ENCODE results near the gene CCDC88C.

Gene CCDC88C

GRCh38 chr14:91300283-91300895 lies 117.2 kb downstream of the CCDC88C start:
- no peak for DNase-seq (ENCODE audit: low read depth)
- no peak overlapping the region for H3K4me3 ChIP-seq (ENCODE audit: low read depth, low read length)
- TF ChIP-seq CTCF (IDR thresholded peaks at IDR 0.05; ENCODE audit: low read depth, low read length, missing control alignments) = no peak
- in situ Hi-C loops (cut with HindIII; ENCODE audit: low sequenced_read_pairs) = no loop called here

- no peak overlapping the region for H3K4me3 ChIP-seq (ENCODE audit: low read depth, low read length)
- TF ChIP-seq CTCF (IDR thresholded peaks at IDR 0.05; ENCODE audit: low read depth, low read length, missing control alignments) = no peak
- DNase-seq (ENCODE audit: low read depth) = no peak
- in situ Hi-C loops (cut with HindIII; ENCODE audit: low sequenced_read_pairs) = loop anchor here (25.0 kb wide), 3 partner anchors 137 to 987 kb away; no protein-coding TSS in a partner anchor
Measured at GRCh38 chr14:91299121-91300115, 118.2 kb downstream of the CCDC88C start.

- no peak for TF ChIP-seq CTCF (IDR thresholded peaks at IDR 0.05; ENCODE audit: low read depth, low read length, missing control alignments)
- in situ Hi-C loops (cut with HindIII; ENCODE audit: low sequenced_read_pairs) = loop anchor here (25.0 kb wide), 3 partner anchors 136 to 986 kb away; no protein-coding TSS in a partner anchor
- no peak overlapping the region for H3K4me3 ChIP-seq (ENCODE audit: low read depth, low read length)
- DNase-seq (ENCODE audit: low read depth) = no peak
Measured at GRCh38 chr14:91298576-91298975, 119.0 kb downstream of the CCDC88C start.

- no peak overlapping the region for H3K4me3 ChIP-seq (ENCODE audit: low read depth, low read length)
- DNase-seq (ENCODE audit: low read depth) = no peak
- TF ChIP-seq CTCF (IDR thresholded peaks at IDR 0.05; ENCODE audit: low read depth, low read length, missing control alignments) = no peak
- in situ Hi-C loops (cut with HindIII; ENCODE audit: low sequenced_read_pairs) = loop anchor here (25.0 kb wide), 3 partner anchors 135 to 985 kb away; no protein-coding TSS in a partner anchor
Measured at GRCh38 chr14:91297081-91297711, 120.4 kb downstream of the CCDC88C start.

GRCh38 chr14:91295851-91296796 lies 121.5 kb downstream of the CCDC88C start:
- TF ChIP-seq CTCF (IDR thresholded peaks at IDR 0.05; ENCODE audit: low read depth, low read length, missing control alignments) = no peak
- no peak overlapping the region for H3K4me3 ChIP-seq (ENCODE audit: low read depth, low read length)
- in situ Hi-C loops (cut with HindIII; ENCODE audit: low sequenced_read_pairs) = loop anchor here (25.0 kb wide), 3 partner anchors 134 to 984 kb away; no protein-coding TSS in a partner anchor
- no peak for DNase-seq (ENCODE audit: low read depth)
